GM12891 (cell line): Measurements from ENCODE around the gene TTC8.

Experiments
- POLR2A ChIP-seq: IDR thresholded peaks from 2 replicates; pipeline ENCODE4 v1.6.1; 2011; ENCODE audit warnings: low read depth, low read length, control low read depth
- POLR2AphosphoS5 ChIP-seq: IDR thresholded peaks from 2 replicates; pipeline ENCODE4 v1.6.1; 2011; ENCODE audit warnings: low read depth, low read length, control low read depth
- SPI1 ChIP-seq: IDR thresholded peaks from 2 replicates; pipeline ENCODE4 v1.6.1; 2011; ENCODE audit warnings: low read depth, low read length, control low read depth
- TAF1 ChIP-seq: IDR thresholded peaks from 2 replicates; pipeline ENCODE4 v1.6.1; 2011; ENCODE audit warnings: low read depth, low read length, control low read depth

- TF ChIP-seq POLR2A = 0 out of 2 replicates have a peak, but pooled peaks have one; percentile 36
- no peak for TF ChIP-seq POLR2AphosphoS5
- 0 out of 2 replicates have a peak, but pooled peaks have one; percentile 33 for TF ChIP-seq TAF1
- no peak for TF ChIP-seq SPI1
Measured at GRCh38 chr14:88824314-88825077, at the start of gene TTC8.
